K562 (cell line): Measurements from ENCODE around the gene PSD4. TPM values are rescaled to one million over a fixed set of nuclear protein-coding genes. Genes with fewer than 3 reads are reported as not detected.

Experiments used
- DLX4 ChIP-seq: fragments of 250-450 bp; sonication (Bioruptor Pico); IDR thresholded peaks from 2 replicates; pipeline ENCODE4 v1.6.1; 2021; ENCODE audit warnings: mild to moderate bottlenecking
- HDAC1 ChIP-seq, 2 experiments: fragments of 450-650 bp; IDR thresholded peaks; 2 replicates each; pipeline ENCODE4 v1.6.1; 2016 to 2017; ENCODE audit warnings: inconsistent platforms in 1 of 2, mild to moderate bottlenecking in 1 of 2, moderate library complexity in 1 of 2
- KDM1A ChIP-seq, 2 experiments: fragments of 450-650 bp; IDR thresholded peaks; 2 replicates each; pipeline ENCODE4 v1.6.1; 2016; ENCODE audit warnings: mild to moderate bottlenecking in 2 of 2
- MTA2 ChIP-seq: fragments of 450-650 bp; IDR thresholded peaks from 2 replicates; pipeline ENCODE4 v1.6.1; 2016; ENCODE audit warnings: low read depth
- PATZ1 ChIP-seq: fragments of 250-450 bp; sonication (Bioruptor Pico); IDR thresholded peaks from 2 replicates; pipeline ENCODE4 v1.5.0; 2020; ENCODE audit warnings: mild to moderate bottlenecking, borderline replicate concordance
- PBX2 ChIP-seq, 2 experiments: IDR thresholded peaks in 1 of 2; conservative IDR thresholded peaks in 1 of 2; 2 replicates each; pipeline ENCODE4 v1.6.1; 2016; ENCODE audit warnings: low read depth in 2 of 2, mild to moderate bottlenecking in 1 of 2, missing compliant biosample characterization in 1 of 2, missing genetic modification characterization in 1 of 2, moderate library complexity in 1 of 2
- PKNOX1 ChIP-seq: fragments of 450-650 bp; IDR thresholded peaks from 2 replicates; pipeline ENCODE4 v1.6.1; 2016
- ZNF318 ChIP-seq, 2 experiments: fragments of 450-650 bp; IDR thresholded peaks; 2 replicates each; pipeline ENCODE4 v1.6.1; 2016; ENCODE audit warnings: mild to moderate bottlenecking in 2 of 2, borderline replicate concordance in 1 of 2, low read depth in 1 of 2, moderate library complexity in 1 of 2
- polyA plus RNA-seq, 8 experiments: library from polyadenylated mRNA; depleted of rRNA in 4 of 8; stranded (reverse) in 5 of 8; unstranded in 3 of 8; fragments of >200 nt; fragmentation: Nextera tagmentation in 2 of 8; fragmentation: Illumina TruSeq in 1 of 8; extraction: Ambion mirVana in 2 of 8; extraction: Trizol in 1 of 8; gene quantifications; 2 replicates each; pipeline versions ENCODE4 v1.2.1 to v1.2.3, GENCODE V29; 2011 to 2014; ENCODE audit warnings: inconsistent platforms in 1 of 8, missing spikeins in 1 of 8
- total RNA-seq, 7 experiments: library from RNA; depleted of rRNA in 6 of 7; stranded (reverse); fragments of >200 nt in 6 of 7; fragmentation: Illumina TruSeq in 2 of 7; extraction: Trizol in 2 of 7; gene quantifications; 2 replicates each; pipeline versions ENCODE4 v1.2.1 to v1.2.3, GENCODE V29; 2011 to 2021; ENCODE audit warnings: low replicate concordance in 1 of 7

PSD4 gene
- total and polyA plus RNA-seq, 9 of the 15 experiments (the other 6 are each of a cell fraction or from before 2014, with no cell fraction given), result 0.46 to 54.0 (median 20.8) TPM

GRCh38 chr2:113240915-113241911 is 67.4 kb downstream of the PSD4 start (continued):
- TF ChIP-seq ZNF318 (IDR thresholded peaks at IDR 0.05; ENCODE audit: borderline replicate concordance in 1 of 2, low read depth in 1 of 2) (peak in 1 of 2 experiments; percentile 35; a peak in 1 of 4 replicates), PBX2 (CRISPR knock-in tag; IDR thresholded peaks at IDR 0.05; ENCODE audit: low read depth) (no peak), PBX2 (tag; conservative IDR thresholded peaks at IDR 0.05; ENCODE audit: low read depth) (peak; percentile 62), PKNOX1 (peak; percentile 75), DLX4 (CRISPR knock-in tag) (no peak), MTA2 (peak; percentile 39; the same call in 1 of the 2 replicates), HDAC1 (IDR thresholded peaks at IDR 0.05) (peak in 1 of 2 experiments; percentile 83; a peak in 2 of 4 replicates), PATZ1 (CRISPR knock-in tag) (no peak), KDM1A (IDR thresholded peaks at IDR 0.05) (peak in 1 of 2 experiments; percentile 68; a peak in 1 of 4 replicates)
